Measurements from ENCODE around the gene SCGB1C2.

GRCh38 chr17:163514-164098 lies 26.2 kb downstream of the SCGB1C2 start:
- TF ChIP-seq, protein P1, sequence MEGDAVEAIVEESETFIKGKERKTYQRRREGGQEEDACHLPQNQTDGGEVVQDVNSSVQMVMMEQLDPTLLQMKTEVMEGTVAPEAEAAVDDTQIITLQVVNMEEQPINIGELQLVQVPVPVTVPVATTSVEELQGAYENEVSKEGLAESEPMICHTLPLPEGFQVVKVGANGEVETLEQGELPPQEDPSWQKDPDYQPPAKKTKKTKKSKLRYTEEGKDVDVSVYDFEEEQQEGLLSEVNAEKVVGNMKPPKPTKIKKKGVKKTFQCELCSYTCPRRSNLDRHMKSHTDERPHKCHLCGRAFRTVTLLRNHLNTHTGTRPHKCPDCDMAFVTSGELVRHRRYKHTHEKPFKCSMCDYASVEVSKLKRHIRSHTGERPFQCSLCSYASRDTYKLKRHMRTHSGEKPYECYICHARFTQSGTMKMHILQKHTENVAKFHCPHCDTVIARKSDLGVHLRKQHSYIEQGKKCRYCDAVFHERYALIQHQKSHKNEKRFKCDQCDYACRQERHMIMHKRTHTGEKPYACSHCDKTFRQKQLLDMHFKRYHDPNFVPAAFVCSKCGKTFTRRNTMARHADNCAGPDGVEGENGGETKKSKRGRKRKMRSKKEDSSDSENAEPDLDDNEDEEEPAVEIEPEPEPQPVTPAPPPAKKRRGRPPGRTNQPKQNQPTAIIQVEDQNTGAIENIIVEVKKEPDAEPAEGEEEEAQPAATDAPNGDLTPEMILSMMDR (IDR thresholded peaks at IDR 0.05) = no peak
- no peak for TF ChIP-seq POLR2A (IDR thresholded peaks at IDR 0.05)

Measured in ovary (tissue), 3 donors.